ENCODE measurements around the gene NPAS2.

- TF ChIP-seq, protein P1, sequence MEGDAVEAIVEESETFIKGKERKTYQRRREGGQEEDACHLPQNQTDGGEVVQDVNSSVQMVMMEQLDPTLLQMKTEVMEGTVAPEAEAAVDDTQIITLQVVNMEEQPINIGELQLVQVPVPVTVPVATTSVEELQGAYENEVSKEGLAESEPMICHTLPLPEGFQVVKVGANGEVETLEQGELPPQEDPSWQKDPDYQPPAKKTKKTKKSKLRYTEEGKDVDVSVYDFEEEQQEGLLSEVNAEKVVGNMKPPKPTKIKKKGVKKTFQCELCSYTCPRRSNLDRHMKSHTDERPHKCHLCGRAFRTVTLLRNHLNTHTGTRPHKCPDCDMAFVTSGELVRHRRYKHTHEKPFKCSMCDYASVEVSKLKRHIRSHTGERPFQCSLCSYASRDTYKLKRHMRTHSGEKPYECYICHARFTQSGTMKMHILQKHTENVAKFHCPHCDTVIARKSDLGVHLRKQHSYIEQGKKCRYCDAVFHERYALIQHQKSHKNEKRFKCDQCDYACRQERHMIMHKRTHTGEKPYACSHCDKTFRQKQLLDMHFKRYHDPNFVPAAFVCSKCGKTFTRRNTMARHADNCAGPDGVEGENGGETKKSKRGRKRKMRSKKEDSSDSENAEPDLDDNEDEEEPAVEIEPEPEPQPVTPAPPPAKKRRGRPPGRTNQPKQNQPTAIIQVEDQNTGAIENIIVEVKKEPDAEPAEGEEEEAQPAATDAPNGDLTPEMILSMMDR (IDR thresholded peaks at IDR 0.05; ENCODE audit: insufficient read depth, low read depth, low read length) = no peak
- TF ChIP-seq EZH2 (IDR thresholded peaks at IDR 0.05; ENCODE audit: insufficient read depth, low read length) = no peak
These were observed 182.8 kb downstream of the NPAS2 start for GRCh38 chr2:101002562-101003277.

All from astrocyte (in vitro differentiated cells and primary cell).